HG03571 (cell line): ENCODE measurements around the gene CDKL5.
"Not testable (repeated sequence)": the region's sequence is repeated elsewhere in the genome, so short reads cannot be mapped to it uniquely, and the experiment has no call there.

Experiments used
- ATAC-seq: cut with Tn5 transposase; IDR thresholded peaks from one replicate; pipeline ENCODE4 v1.9.1; 2021; ENCODE audit not compliant: unreplicated experiment

Gene CDKL5

GRCh38 chrX:18573556-18573955 is 148.1 kb downstream of the CDKL5 start:
- ATAC-seq: no peak

GRCh38 chrX:18574591-18574990 is 149.2 kb downstream of the CDKL5 start:
- no peak for ATAC-seq

- ATAC-seq: no peak
These were observed 150.3 kb downstream of the CDKL5 start for GRCh38 chrX:18575744-18576143.

- no peak for ATAC-seq
These were observed 152.0 kb downstream of the CDKL5 start for GRCh38 chrX:18577400-18577799.

GRCh38 chrX:18578546-18578945 is 153.1 kb downstream of the CDKL5 start:
- ATAC-seq: no peak

GRCh38 chrX:18579495-18579894 is 154.1 kb downstream of the CDKL5 start:
- ATAC-seq: no peak

GRCh38 chrX:18582910-18583493 is 157.6 kb downstream of the CDKL5 start:
- ATAC-seq: no peak

- ATAC-seq: not testable (repeated sequence)
These were observed 163.9 kb downstream of the CDKL5 start for GRCh38 chrX:18589292-18589691.

GRCh38 chrX:18591834-18592233 is 166.4 kb downstream of the CDKL5 start:
- ATAC-seq: no peak

- ATAC-seq: no peak
These were observed 168.7 kb downstream of the CDKL5 start for GRCh38 chrX:18594079-18594478.

- ATAC-seq: no peak
These were observed 170.7 kb downstream of the CDKL5 start for GRCh38 chrX:18596096-18596495.

GRCh38 chrX:18598413-18598812 is 173.0 kb downstream of the CDKL5 start:
- no peak for ATAC-seq

GRCh38 chrX:18607966-18608365 is 182.6 kb downstream of the CDKL5 start:
- ATAC-seq: no peak

- no peak for ATAC-seq
These were observed 188.7 kb downstream of the CDKL5 start for GRCh38 chrX:18613930-18614639.

GRCh38 chrX:18616688-18617406 is 191.4 kb downstream of the CDKL5 start:
- no peak for ATAC-seq

- no peak for ATAC-seq
These were observed 192.0 kb downstream of the CDKL5 start for GRCh38 chrX:18617407-18617750.

- ATAC-seq: no peak
These were observed 193.9 kb downstream of the CDKL5 start for GRCh38 chrX:18619288-18619687.

- ATAC-seq: no peak
These were observed 194.9 kb downstream of the CDKL5 start for GRCh38 chrX:18620349-18620748.

- ATAC-seq: no peak
These were observed 199.2 kb downstream of the CDKL5 start for GRCh38 chrX:18624599-18624998.

- no peak for ATAC-seq
These were observed 205.5 kb downstream of the CDKL5 start for GRCh38 chrX:18630934-18631333.

- no peak for ATAC-seq
These were observed 213.0 kb downstream of the CDKL5 start for GRCh38 chrX:18638398-18638797.

GRCh38 chrX:18639280-18639679 is 213.9 kb downstream of the CDKL5 start:
- no peak for ATAC-seq
